Measurements from ENCODE around the gene CRHR1. TPM values are rescaled to one million over a fixed set of nuclear protein-coding genes. Genes with fewer than 3 reads are reported as not detected.
A peak's percentile ranks its signal among the peaks of the same experiment; 100 is the strongest.
"Not testable (repeated sequence)": the region's sequence is repeated elsewhere in the genome, so short reads cannot be mapped to it uniquely, and the experiment has no call there.

The CRHR1 gene
- 6.6 TPM for total RNA-seq

DNA sequence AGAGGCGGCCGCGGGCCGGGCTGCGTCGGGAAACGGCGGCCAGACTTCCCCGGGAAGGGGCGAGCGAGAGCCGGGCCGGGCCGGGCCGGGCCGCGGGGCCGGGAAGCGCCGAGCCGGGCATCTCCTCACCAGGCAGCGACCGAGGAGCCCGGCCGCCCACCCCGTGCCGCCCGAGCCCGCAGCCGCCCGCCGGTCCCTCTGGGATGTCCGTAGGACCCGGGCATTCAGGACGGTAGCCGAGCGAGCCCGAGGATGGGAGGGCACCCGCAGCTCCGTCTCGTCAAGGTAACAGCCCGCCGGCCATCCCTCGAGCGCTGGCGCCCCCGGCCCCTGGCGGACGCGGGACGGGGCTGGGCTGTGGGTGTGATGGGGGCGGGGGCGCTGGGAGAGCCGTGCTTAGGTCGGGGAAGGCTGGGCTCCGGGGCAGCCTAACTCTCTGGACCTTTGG is at the start of gene CRHR1:
CRHR1 (plus strand) TSS at position 28 of the 448 bp plus-strand sequence; CDS start at position 253, 225 bp downstream.
- DNase-seq = no peak

GRCh38 chr17:45734598-45734997 is 49.5 kb upstream of the CRHR1 start:
- DNase-seq = no peak

GRCh38 chr17:45735488-45735887 is 48.6 kb upstream of the CRHR1 start:
- no peak for DNase-seq

DNA sequence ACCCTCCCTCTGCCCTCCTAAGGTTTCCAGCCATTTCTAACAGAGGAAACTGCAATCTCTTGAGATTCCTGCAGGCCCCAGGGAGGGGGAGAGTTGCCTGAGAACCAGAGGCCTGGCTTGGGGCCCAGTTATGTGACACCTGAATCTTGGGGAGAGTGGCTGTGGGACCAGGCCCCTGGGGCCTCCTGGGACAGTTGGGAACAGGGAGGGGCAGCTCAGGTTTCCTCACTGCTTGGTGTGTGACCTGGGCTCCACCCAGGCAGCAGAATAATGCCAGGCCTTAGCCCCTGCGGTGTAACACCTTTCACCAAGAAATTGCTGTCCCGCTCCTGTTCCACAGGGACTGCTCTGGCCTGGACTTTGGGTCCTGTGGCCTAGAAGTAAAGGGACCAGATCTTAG is 44.3 kb upstream of the CRHR1 start:
- DNase-seq = no peak

- peak; percentile 82 for DNase-seq
Observed at GRCh38 chr17:45740553-45741330, 43.4 kb upstream of the CRHR1 start.

- DNase-seq = no peak
Observed at GRCh38 chr17:45742251-45742650, 41.9 kb upstream of the CRHR1 start.

DNA sequence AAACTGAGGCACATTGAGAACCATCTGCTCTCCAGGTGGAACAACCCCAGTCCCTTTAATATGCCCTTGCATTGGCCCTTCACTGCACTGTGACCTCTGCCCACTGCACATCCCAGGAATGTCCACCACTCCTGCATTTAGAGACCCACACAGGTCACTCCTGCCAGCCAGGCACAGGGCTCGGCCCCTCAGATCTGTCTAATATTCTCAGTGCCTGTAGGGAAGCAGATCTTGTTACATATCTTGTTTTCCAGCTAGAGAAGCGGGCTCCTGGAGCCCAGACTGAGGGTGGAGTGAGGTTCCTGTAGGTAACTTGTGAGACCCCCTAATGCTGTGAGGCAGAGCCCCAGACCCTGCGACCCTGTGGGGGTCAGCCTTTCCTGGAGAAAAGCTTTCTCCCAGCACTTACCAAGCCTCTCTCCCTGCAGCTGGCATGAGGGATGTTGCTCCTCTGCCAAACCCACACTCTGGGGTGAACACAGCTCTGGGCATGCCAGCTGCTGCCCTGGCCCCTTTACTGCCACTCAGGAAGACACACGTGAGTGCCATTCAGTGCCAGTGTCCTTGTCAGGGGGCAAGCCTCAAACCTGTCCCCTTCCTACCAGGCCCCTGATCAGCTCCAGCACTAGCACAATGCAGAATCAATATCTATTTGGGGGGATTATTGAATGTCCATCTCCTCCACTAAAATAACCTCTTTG is 40.3 kb upstream of the CRHR1 start:
- no peak for DNase-seq

- not testable (repeated sequence) for DNase-seq
Observed at GRCh38 chr17:45744826-45745225, 39.3 kb upstream of the CRHR1 start.

- DNase-seq = no peak
Observed at GRCh38 chr17:45745601-45746494, 38.3 kb upstream of the CRHR1 start.

DNA sequence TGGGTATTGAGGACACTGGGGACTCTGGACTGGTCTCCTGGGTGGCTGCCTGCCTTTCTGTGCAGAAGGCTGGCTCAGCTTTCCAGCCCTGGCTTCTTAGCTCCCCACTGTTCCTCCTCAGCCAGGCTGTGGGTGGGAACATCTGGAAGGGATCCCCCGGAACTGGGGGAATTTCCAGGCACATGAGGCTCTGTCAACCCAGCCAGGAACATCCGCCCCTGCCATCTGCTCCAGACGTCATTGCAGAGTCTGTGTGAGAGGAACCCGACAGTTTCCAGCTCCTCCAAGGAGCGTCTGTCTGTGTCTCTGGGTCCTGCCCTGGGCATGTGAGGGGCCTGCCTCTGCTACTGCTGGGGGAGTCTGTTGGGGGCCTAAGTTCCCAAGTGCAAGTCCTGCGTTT is 36.2 kb upstream of the CRHR1 start:
- peak; percentile 32 for DNase-seq

- no peak for DNase-seq
Observed at GRCh38 chr17:45748731-45749310, 35.3 kb upstream of the CRHR1 start.

DNA sequence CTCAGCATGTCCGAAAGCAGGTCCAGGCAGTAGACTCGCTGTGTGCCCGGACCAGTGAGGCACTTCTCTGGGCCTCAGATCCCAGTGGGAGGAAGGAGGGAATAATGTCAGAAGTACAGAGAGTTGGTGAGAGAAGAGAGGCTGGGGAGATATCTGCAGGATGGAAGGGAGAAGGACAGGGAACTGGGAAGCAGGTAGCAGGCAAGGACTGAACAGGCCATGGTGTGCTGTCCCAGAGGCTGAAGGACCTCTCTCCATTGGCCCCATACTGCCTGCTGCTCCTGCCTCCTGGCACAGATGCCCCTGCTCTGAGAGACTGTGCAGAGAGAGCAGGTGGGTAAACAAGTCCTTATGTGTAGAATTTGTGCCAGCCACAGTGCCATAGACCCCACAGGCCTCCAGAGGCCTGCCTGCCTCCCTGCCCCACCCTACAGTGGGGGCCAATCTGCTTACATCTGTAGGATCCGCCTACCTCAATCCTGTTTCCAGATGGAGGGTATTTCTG is 34.2 kb upstream of the CRHR1 start:
- DNase-seq = no peak

DNA sequence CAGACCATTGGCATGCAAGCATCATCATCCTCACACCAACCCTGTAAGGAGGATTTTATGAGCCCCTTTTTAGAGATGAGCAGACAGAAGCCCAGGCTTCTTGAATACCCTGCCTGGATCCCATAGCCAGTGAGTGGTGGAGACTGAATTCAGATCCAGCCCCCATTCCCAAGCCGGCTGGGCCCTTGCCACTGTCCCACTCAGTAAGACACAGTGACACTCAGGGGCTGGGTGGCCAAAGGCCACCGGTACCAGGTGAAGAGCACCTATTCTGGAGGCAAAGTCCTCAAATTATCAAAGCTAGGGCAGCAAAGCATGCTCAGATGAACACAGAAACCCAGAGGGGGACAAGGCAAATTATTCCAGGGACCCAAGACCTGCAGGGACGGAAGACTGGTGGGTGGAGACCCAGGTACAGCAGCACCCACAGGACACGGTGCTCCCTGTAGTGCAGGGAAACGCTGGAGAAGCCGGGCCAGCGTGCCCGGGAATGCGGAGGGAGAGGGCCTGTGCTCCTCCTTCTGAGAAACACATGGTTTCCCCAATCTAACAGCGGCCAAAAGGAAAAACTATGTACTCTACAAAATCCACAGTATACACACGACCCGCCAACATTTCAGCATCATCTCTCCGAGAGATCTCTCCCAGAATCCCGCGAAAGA is 33.2 kb upstream of the CRHR1 start:
- no peak for DNase-seq

DNA sequence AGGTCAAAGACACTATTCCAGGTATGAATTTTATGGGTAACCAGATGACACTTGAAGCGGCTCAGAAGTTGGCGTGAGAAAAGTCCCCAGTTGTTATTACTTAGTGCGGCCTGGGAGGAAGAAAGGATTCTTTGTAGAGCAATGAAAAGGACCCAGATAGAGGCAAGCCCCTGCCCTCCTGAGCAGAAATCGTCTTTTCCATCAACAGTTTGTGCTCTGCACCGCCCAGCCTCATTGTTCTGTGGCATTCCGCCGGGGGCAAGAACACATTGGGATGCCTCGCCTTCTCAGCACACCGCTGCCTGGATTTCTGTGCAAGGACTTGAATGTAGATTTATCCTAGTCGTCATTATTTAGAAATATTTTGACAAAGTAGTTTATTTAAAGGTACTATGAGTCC is 32.7 kb upstream of the CRHR1 start:
- no peak for DNase-seq

DNA sequence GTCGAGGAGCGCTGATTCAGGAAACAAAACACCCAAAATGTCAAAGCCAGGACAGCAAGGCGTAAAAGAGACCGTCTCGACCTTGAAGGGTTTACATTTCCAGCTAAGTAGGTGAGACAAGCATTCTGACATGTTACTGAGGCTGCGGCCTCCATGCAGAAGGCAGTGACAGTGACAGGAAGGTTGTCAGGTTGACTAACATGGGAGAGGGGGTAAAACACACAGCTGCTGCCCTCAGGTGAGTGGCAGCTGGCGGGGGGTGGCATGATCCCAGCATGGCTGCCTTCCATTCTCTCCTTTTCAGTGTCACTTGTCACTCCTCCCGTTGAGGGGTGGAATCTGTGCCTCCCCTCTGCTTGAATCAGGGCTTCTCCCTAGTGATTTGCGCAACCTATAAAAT is 31.9 kb upstream of the CRHR1 start:
- DNase-seq = no peak

GRCh38 chr17:45753645-45754225 is 30.4 kb upstream of the CRHR1 start:
- DNase-seq = no peak

DNA sequence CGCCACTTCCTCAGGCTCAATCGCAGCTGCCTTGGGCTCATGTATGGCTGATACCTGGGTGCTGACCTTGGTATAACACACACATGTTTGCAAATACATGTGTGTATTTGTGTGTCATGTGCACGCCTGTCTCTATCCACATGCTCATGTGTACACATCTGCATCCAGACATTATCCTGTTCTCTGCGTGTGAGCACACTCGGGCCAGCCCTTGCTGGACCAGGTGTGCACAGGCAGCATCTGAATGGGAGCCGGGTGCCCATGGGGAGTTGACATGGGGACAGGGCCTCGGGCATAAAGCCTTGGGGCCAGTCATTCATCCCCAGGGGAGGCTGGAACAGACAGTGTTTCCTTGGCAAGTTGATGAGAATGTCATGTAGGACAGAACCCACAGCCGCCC is 29.1 kb upstream of the CRHR1 start:
- no peak for DNase-seq

GRCh38 chr17:45756266-45756991 is 27.7 kb upstream of the CRHR1 start:
- no peak for DNase-seq

GRCh38 chr17:45757431-45758218 is 26.5 kb upstream of the CRHR1 start:
- DNase-seq = no peak

- no peak for DNase-seq
Observed at GRCh38 chr17:45758544-45758943, 25.6 kb upstream of the CRHR1 start.
